Activated CD8-positive, alpha-beta T cell treated with anti-CD3 and anti-CD28 coated beads, Interleukin-2, amount 10 ng/mL, durations not matched to agents 7 days and 5 days (primary cell): ENCODE results near the gene GPR152. TPM values are rescaled to one million over a fixed set of nuclear protein-coding genes. Genes with fewer than 3 reads are reported as not detected.
"Not testable (repeated sequence)": the region's sequence is repeated elsewhere in the genome, so short reads cannot be mapped to it uniquely, and the experiment has no call there.

Source experiments
- ATAC-seq: fragments of 150-1000 bp; cut with Tn5 transposase; one replicate; pipeline ENCODE4 v1.10.0; 2021; ENCODE audit warnings: moderate library complexity
- CTCF ChIA-PET: fragments of 350-600 bp; sonication (Branson Sonifier 250); formaldehyde crosslinking; loops from one replicate; lab custom pipeline; 2021; ENCODE audit warnings: antibody characterized with exemption; lab: Charles Lee
- POLR2A ChIA-PET: fragments of 350-600 bp; sonication (Branson Sonifier 250); formaldehyde crosslinking; loops from one replicate; lab custom pipeline; 2021; ENCODE audit warnings: antibody characterized with exemption; lab: Charles Lee
- DNase-seq: peaks from one replicate; pipeline ENCODE4 v3.0.0-alpha.2; 2020
- H3K27ac Mint-ChIP-seq: one replicate; pipeline ENCODE4 v1.8.0; 2021; ENCODE audit warnings: mild to moderate bottlenecking, mixed read lengths
- H3K27me3 Mint-ChIP-seq: one replicate; pipeline ENCODE4 v1.8.0; 2021; ENCODE audit warnings: low read depth, mixed read lengths
- H3K36me3 Mint-ChIP-seq: one replicate; pipeline ENCODE4 v1.8.0; 2021; ENCODE audit warnings: low read depth, mixed read lengths
- H3K4me1 Mint-ChIP-seq: one replicate; pipeline ENCODE4 v1.8.0; 2021; ENCODE audit warnings: low read depth, mixed read lengths
- H3K4me3 Mint-ChIP-seq: one replicate; pipeline ENCODE4 v1.8.0; 2021; ENCODE audit warnings: mild to moderate bottlenecking, mixed read lengths
- H3K9me3 Mint-ChIP-seq: one replicate; pipeline ENCODE4 v1.8.0; 2022; ENCODE audit warnings: mixed read lengths; ENCODE audit not compliant: insufficient read depth
- total RNA-seq, 2 experiments: library from RNA; stranded (reverse); gene quantifications; one replicate each; pipeline ENCODE4 v1.2.3, GENCODE V29; 2021

Gene GPR152
- total RNA-seq, 2 experiments from 2014 or later = not detected

DNA sequence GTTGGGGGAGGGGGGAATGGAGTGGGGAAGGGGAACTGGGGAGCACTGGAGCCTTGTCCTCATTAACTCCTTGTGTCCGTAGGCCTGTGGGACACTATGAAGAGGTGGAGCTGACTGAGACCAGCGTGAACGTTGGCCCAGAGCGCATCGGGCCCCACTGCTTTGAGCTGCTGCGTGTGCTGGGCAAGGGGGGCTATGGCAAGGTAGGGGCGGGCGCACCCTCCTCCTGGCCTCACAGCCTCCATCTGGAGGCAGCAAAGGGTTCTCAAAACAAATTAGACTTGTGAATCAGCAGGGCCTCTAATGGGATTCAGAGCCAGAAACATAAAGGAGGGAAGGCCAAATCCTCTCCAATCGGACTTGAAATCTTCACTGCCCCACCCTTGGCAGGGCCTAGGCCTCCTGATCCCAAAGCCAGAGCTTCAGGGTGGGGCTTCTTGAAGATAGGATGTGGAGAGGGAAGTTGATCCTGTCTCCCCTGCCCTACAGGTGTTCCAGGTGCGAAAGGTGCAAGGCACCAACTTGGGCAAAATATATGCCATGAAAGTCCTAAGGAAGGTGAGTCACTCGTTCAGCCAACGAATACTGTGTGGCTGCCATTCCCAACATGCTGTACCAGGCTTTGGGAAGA lies 23.4 kb downstream of the GPR152 start:
- DNase-seq = no peak
- no peaks in the 10 kb centered on the region for H3K27me3 Mint-ChIP-seq
- ChIA-PET POLR2A (interaction anchor here (0.6 to 7.9 kb wide), 6 partner anchors 8 to 156 kb away, joined by 3 to 48 read pairs (median 3); partner anchors contain the start of genes PPP1CA, PTPRCAP and TBC1D10C), CTCF (interaction anchor here (0.9 to 2.3 kb wide), 5 partner anchors 8 to 76 kb away, joined by 3 to 6 read pairs (median 3); partner anchors contain the start of genes PITPNM1 and PTPRCAP)
- no peak for ATAC-seq
- H3K27ac Mint-ChIP-seq = peak overlapping the region; percentile 95
- peaks cover 34% of the 10 kb centered on the region for H3K36me3 Mint-ChIP-seq
- peak overlapping the region; percentile 98 for H3K4me3 Mint-ChIP-seq
- peaks cover 69% of the 10 kb centered on the region for H3K4me1 Mint-ChIP-seq
- H3K9me3 Mint-ChIP-seq = no peaks in the 10 kb centered on the region

- H3K4me3 Mint-ChIP-seq = peak within 1 kb of the TSS; percentile 98
- ChIA-PET CTCF (interaction anchor here (0.7 to 2.3 kb wide), 7 partner anchors 8 to 166 kb away, joined by 3 to 6 read pairs (median 3); partner anchors contain the start of genes PPP1CA and PTPRCAP), POLR2A (interaction anchor here (0.6 to 7.9 kb wide), 8 partner anchors 9 to 155 kb away, joined by 3 to 48 read pairs (median 3); partner anchors contain the start of genes PPP1CA, PTPRCAP, RAD9A and TBC1D10C)
- peaks cover 61% of the 10 kb centered on the region for H3K4me1 Mint-ChIP-seq
- peak within 1 kb of the TSS; percentile 95 for H3K27ac Mint-ChIP-seq
- H3K9me3 Mint-ChIP-seq = no peaks in the 10 kb centered on the region
- ATAC-seq (peak; percentile 94), DNase-seq (peak; percentile 100)
- no peaks in the 10 kb centered on the region for H3K27me3 Mint-ChIP-seq
- H3K36me3 Mint-ChIP-seq = peaks cover 26% of the 10 kb centered on the region
Observed at GRCh38 chr11:67428052-67429001, 24.2 kb downstream of the GPR152 start, which contains the start of gene RPS6KB2. TSS of gene RPS6KB2 (plus strand) at chr11:67428494. CDS start at chr11:67428546, 52 bp downstream.

GRCh38 chr11:67427364-67427859 lies 25.1 kb downstream of the GPR152 start:
- POLR2A ChIA-PET = interaction anchor here (1.0 to 7.9 kb wide), 4 partner anchors 10 to 35 kb away, joined by 3 to 48 read pairs (median 26); partner anchors contain the start of genes PPP1CA, PTPRCAP, RAD9A and TBC1D10C
- Mint-ChIP-seq H3K27ac (peak overlapping the region; percentile 95), H3K36me3 (peaks cover 17% of the 10 kb centered on the region), H3K4me3 (peak overlapping the region; percentile 98), H3K4me1 (peaks cover 61% of the 10 kb centered on the region)
- CTCF ChIA-PET = interaction anchor here (1.0 to 2.3 kb wide), 4 partner anchors 10 to 165 kb away, joined by 3 to 6 read pairs (median 4); partner anchors contain the start of gene PTPRCAP
- H3K9me3 Mint-ChIP-seq, DNase-seq, ATAC-seq, H3K27me3 Mint-ChIP-seq: not testable (repeated sequence)

GRCh38 chr11:67423891-67424613 lies 28.5 kb downstream of the GPR152 start:
- no peak for ATAC-seq
- ChIA-PET POLR2A (interaction anchor here (1.0 to 7.9 kb wide), 6 partner anchors 10 to 60 kb away, joined by 3 to 48 read pairs (median 5); partner anchors contain the start of genes PPP1CA, PTPRCAP and TBC1D10C), CTCF (interaction anchor here (1.0 to 1.5 kb wide), 2 partner anchors 14 to 71 kb away, joined by 3 to 4 read pairs; partner anchors contain the start of genes POLD4 and PTPRCAP)
- Mint-ChIP-seq H3K4me3 (no peak overlapping the region), H3K4me1 (peaks cover 60% of the 10 kb centered on the region), H3K27ac (no peak overlapping the region), H3K27me3 (no peaks in the 10 kb centered on the region), H3K9me3 (no peaks in the 10 kb centered on the region), H3K36me3 (peaks cover 3% of the 10 kb centered on the region)
- no peak for DNase-seq

GRCh38 chr11:67423466-67423865 lies 29.1 kb downstream of the GPR152 start:
- peaks cover 3% of the 10 kb centered on the region for H3K36me3 Mint-ChIP-seq
- ATAC-seq = no peak
- ChIA-PET POLR2A (interaction anchor here (1.0 to 7.9 kb wide), 5 partner anchors 12 to 61 kb away, joined by 3 to 48 read pairs (median 5); partner anchors contain the start of genes PPP1CA, PTPRCAP and TBC1D10C), CTCF (no interaction called here)
- H3K27me3 Mint-ChIP-seq = no peaks in the 10 kb centered on the region
- peaks cover 64% of the 10 kb centered on the region for H3K4me1 Mint-ChIP-seq
- no peak for DNase-seq
- no peak overlapping the region for H3K27ac Mint-ChIP-seq
- H3K9me3 Mint-ChIP-seq = no peaks in the 10 kb centered on the region
- no peak overlapping the region for H3K4me3 Mint-ChIP-seq

GRCh38 chr11:67422891-67423290 lies 29.6 kb downstream of the GPR152 start:
- POLR2A ChIA-PET = interaction anchor here (1.1 to 2.1 kb wide), 3 partner anchors 11 to 16 kb away, joined by 3 to 9 read pairs (median 5); partner anchors contain the start of gene PTPRCAP
- Mint-ChIP-seq H3K27me3 (no peaks in the 10 kb centered on the region), H3K9me3 (no peaks in the 10 kb centered on the region), H3K27ac (peak overlapping the region; percentile 32), H3K36me3 (no peaks in the 10 kb centered on the region), H3K4me3 (no peak overlapping the region), H3K4me1 (peaks cover 66% of the 10 kb centered on the region)
- CTCF ChIA-PET = no interaction called here
- DNase-seq (no peak), ATAC-seq (no peak)

DNA sequence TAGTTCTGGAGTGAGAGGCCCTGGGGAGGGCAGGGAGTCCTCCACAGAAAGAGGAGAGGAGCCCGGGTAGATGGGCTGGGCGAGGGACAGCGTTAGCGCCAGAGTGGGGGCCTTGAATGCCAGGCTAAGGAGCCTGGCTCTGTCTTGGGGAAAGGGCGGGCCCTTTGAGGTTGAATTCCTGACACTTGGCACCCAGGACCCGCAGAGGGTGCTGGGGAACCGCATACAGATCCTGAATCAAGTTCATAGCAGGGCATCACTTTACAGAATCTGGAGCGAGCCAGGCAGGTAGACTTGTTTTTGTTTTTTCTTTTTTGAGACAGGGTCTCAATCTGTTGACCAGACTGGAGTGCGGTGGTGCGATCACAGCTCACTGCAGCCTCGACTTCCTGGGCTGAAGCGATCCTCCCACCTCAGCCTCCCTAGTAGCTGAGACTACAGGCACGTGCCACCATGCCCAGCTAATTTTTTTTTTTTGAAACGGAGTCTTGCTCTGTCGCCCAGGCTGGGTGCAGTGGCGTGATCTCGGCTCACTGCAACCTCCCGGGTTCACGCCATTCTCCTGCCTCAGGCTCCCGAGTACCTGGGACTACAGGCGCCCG lies 31.0 kb downstream of the GPR152 start:
- Mint-ChIP-seq H3K4me1 (peaks cover 67% of the 10 kb centered on the region), H3K4me3 (peak overlapping the region; percentile 70), H3K9me3 (no peaks in the 10 kb centered on the region), H3K27ac (peak overlapping the region; percentile 86), H3K27me3 (no peaks in the 10 kb centered on the region), H3K36me3 (peaks cover 3% of the 10 kb centered on the region)
- POLR2A ChIA-PET = interaction anchor here (0.5 to 5.8 kb wide), 8 partner anchors 10 to 235 kb away, joined by 3 to 95 read pairs (median 15); partner anchors contain the start of genes PPP1CA, PTPRCAP and TBC1D10C
- CTCF ChIA-PET = interaction anchor here (1.2 to 6.6 kb wide), 4 partner anchors 16 to 55 kb away, joined by 5 to 73 read pairs (median 9); partner anchors contain the start of genes PPP1CA, PTPRCAP and TBC1D10C
- ATAC-seq (no peak), DNase-seq (no peak)

DNA sequence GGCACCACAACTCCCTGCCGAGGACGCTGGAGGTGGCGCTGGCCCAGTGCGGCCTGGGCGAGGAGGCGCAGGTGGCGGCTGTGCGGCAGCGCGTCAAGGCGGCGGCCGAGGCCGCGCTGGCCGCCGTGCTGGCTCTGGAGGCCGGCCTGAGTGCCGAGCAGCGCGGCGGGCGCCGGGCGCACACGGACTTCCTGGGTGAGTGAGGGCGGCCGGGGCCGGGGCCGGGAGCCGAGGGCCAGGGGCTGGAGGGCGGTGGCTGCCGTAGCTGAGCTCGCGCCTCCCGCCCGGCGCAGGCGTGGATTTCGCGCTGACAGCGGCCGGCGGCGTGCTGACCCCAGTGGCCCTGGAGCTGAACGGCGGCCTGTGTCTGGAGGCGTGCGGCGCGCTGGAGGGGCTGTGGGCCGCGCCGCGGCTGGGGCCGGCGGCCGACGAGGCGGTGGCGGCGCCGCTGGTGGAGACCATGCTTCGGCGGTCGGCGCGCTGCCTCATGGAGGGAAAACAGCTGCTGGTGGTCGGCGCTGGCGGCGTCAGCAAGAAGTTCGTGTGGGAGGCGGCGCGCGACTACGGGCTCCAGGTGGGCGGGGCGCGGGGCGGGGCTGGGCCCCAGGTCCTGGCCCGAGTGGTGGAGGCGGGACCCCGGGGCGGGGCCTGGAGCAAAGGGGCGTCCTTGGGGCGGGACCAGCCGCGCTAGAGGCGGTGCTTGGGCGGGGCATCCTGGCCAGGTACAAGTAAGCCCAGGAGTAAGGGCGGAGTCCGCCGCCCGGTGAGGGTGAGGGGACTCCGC lies 31.7 kb downstream of the GPR152 start:
- POLR2A ChIA-PET = interaction anchor here (0.5 to 5.8 kb wide), 10 partner anchors 9 to 235 kb away, joined by 3 to 95 read pairs (median 4); partner anchors contain the start of genes PPP1CA, PTPRCAP and TBC1D10C
- Mint-ChIP-seq H3K4me1 (peaks cover 70% of the 10 kb centered on the region), H3K36me3 (peaks cover 3% of the 10 kb centered on the region), H3K27me3 (no peaks in the 10 kb centered on the region), H3K27ac (peak overlapping the region; percentile 86), H3K4me3 (peak overlapping the region; percentile 79), H3K9me3 (no peaks in the 10 kb centered on the region)
- peak; percentile 99 for DNase-seq
- ATAC-seq = peak; percentile 86
- CTCF ChIA-PET = interaction anchor here (1.2 to 6.6 kb wide), 6 partner anchors 8 to 56 kb away, joined by 3 to 73 read pairs (median 9); partner anchors contain the start of genes PPP1CA, PTPRCAP, RPS6KB2 and TBC1D10C

DNA sequence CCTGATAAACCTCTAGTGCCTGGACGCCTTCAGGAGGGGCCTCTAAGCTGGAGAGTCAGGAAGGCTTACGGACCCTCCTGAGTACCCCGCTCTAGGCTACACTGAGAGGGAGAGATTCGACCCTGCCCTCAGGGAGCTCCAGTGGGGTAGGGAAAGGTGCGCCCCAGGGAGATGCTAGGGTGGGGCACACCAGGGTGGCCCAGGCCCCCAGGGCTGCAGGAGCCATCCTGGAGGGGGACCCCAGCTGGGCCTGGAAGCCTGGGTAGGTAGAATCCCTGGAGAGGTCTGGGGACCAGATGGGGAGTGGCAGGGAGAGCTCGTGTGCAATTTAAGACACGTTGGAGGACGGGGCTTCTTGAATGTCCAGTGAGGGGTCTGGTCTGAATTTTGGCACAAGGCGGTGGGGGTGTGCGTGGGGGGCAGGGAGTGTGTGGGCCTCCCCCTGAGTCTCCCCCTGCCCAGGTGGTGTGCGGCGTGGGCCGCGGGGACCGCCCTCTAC lies 32.3 kb downstream of the GPR152 start:
- H3K9me3 Mint-ChIP-seq = no peaks in the 10 kb centered on the region
- POLR2A ChIA-PET = interaction anchor here (0.6 to 5.8 kb wide), 12 partner anchors 8 to 294 kb away, joined by 3 to 95 read pairs (median 4); partner anchors contain the start of genes PPP1CA, PTPRCAP and TBC1D10C
- no peaks in the 10 kb centered on the region for H3K27me3 Mint-ChIP-seq
- DNase-seq = no peak
- CTCF ChIA-PET = interaction anchor here (1.2 to 6.6 kb wide), 6 partner anchors 8 to 56 kb away, joined by 3 to 73 read pairs (median 9); partner anchors contain the start of genes PPP1CA, PTPRCAP, RPS6KB2 and TBC1D10C
- H3K4me1 Mint-ChIP-seq = peaks cover 66% of the 10 kb centered on the region
- ATAC-seq = no peak
- H3K27ac Mint-ChIP-seq = peak overlapping the region; percentile 87
- H3K4me3 Mint-ChIP-seq = peak overlapping the region; percentile 79
- H3K36me3 Mint-ChIP-seq = peaks cover 3% of the 10 kb centered on the region
